ENCODE measurements around the gene ISCU. TPM values are rescaled to one million over a fixed set of nuclear protein-coding genes. Genes with fewer than 3 reads are reported as not detected.

The ISCU gene
- total and polyA plus RNA-seq, 4 donors, result 86.2 to 132 (median 94.3) TPM

- no peak for DNase-seq
- no peaks in the 10 kb centered on the region for H3K9me3 ChIP-seq (ENCODE audit: control insufficient read depth in 4 of 4, insufficient read depth in 3 of 4, low read length in 3 of 4)
- ATAC-seq (ENCODE audit: insufficient read depth, low FRiP score), result no peak
- TF ChIP-seq CTCF (IDR thresholded peaks at IDR 0.05; ENCODE audit: control extremely low read depth, extremely low read depth), result no peak
- H3K9ac ChIP-seq (ENCODE audit: insufficient read depth in 1 of 2, low read length in 2 of 2), result no peak overlapping the region
- H3K4me1 ChIP-seq (ENCODE audit: control insufficient read depth in 5 of 5, insufficient read depth in 5 of 5, low read length in 5 of 5), result peaks cover 0 to 15% (median 0%) of the 10 kb centered on the region in 5 donors
- no peak overlapping the region for H3K27ac ChIP-seq (ENCODE audit: low read depth in 1 of 2, low read length in 1 of 2)
- no peak overlapping the region for H3K4me3 ChIP-seq
- H3K36me3 ChIP-seq (ENCODE audit: control insufficient read depth in 4 of 4, insufficient read depth in 4 of 4, low read length in 4 of 4), result no peaks in the 10 kb centered on the region
- no peaks in the 10 kb centered on the region for H3K27me3 ChIP-seq (ENCODE audit: control insufficient read depth in 3 of 3, insufficient read depth in 3 of 3, low read length in 2 of 3)
- 57 to 80% methylated on average over 7 of the region's 7 CpGs for WGBS, 2 donors
These were observed 21.6 kb downstream of the ISCU start for GRCh38 chr12:108583991-108584390.

- Histone ChIP-seq H3K27ac (ENCODE audit: low read depth in 1 of 2, low read length in 1 of 2) (no peak overlapping the region), H3K4me3 (no peak overlapping the region), H3K9ac (ENCODE audit: insufficient read depth in 1 of 2, low read length in 2 of 2) (no peak overlapping the region), H3K9me3 (ENCODE audit: control insufficient read depth in 4 of 4, insufficient read depth in 3 of 4, low read length in 3 of 4) (no peaks in the 10 kb centered on the region), H3K27me3 (ENCODE audit: control insufficient read depth in 3 of 3, insufficient read depth in 3 of 3, low read length in 2 of 3) (no peaks in the 10 kb centered on the region), H3K36me3 (ENCODE audit: control insufficient read depth in 4 of 4, insufficient read depth in 4 of 4, low read length in 4 of 4) (no peaks in the 10 kb centered on the region), H3K4me1 (ENCODE audit: control insufficient read depth in 5 of 5, insufficient read depth in 5 of 5, low read length in 5 of 5) (peaks cover 0 to 21% (median 0%) of the 10 kb centered on the region in 5 donors)
- WGBS, 2 donors, result 78 to 88% methylated on average over 3 of the region's 3 CpGs
- ATAC-seq (ENCODE audit: insufficient read depth, low FRiP score) (no peak), DNase-seq (no peak)
- TF ChIP-seq CTCF (IDR thresholded peaks at IDR 0.05; ENCODE audit: control extremely low read depth, extremely low read depth), result no peak
These were observed 22.2 kb downstream of the ISCU start for GRCh38 chr12:108584456-108585065.

GRCh38 chr12:108585864-108586263, 23.5 kb downstream of the ISCU start:
- Histone ChIP-seq H3K36me3 (ENCODE audit: control insufficient read depth in 4 of 4, insufficient read depth in 4 of 4, low read length in 4 of 4) (no peaks in the 10 kb centered on the region), H3K4me1 (ENCODE audit: control insufficient read depth in 5 of 5, insufficient read depth in 5 of 5, low read length in 5 of 5) (peaks cover 0 to 23% (median 0%) of the 10 kb centered on the region in 5 donors), H3K27ac (ENCODE audit: low read depth in 1 of 2, low read length in 1 of 2) (no peak overlapping the region), H3K4me3 (no peak overlapping the region), H3K27me3 (ENCODE audit: control insufficient read depth in 3 of 3, insufficient read depth in 3 of 3, low read length in 2 of 3) (no peaks in the 10 kb centered on the region), H3K9me3 (ENCODE audit: control insufficient read depth in 4 of 4, insufficient read depth in 3 of 4, low read length in 3 of 4) (no peaks in the 10 kb centered on the region), H3K9ac (ENCODE audit: insufficient read depth in 1 of 2, low read length in 2 of 2) (no peak overlapping the region)
- WGBS, 2 donors, result 72 to 85% methylated on average over 4 of the region's 4 CpGs
- no peak for ATAC-seq (ENCODE audit: insufficient read depth, low FRiP score)
- no peak for DNase-seq
- TF ChIP-seq CTCF (IDR thresholded peaks at IDR 0.05; ENCODE audit: control extremely low read depth, extremely low read depth), result no peak

- TF ChIP-seq CTCF (IDR thresholded peaks at IDR 0.05; ENCODE audit: control extremely low read depth, extremely low read depth), result no peak
- H3K9ac ChIP-seq (ENCODE audit: insufficient read depth in 1 of 2, low read length in 2 of 2), result no peak overlapping the region
- H3K9me3 ChIP-seq (ENCODE audit: control insufficient read depth in 4 of 4, insufficient read depth in 3 of 4, low read length in 3 of 4), result no peaks in the 10 kb centered on the region
- no peak overlapping the region for H3K27ac ChIP-seq (ENCODE audit: low read depth in 1 of 2, low read length in 1 of 2)
- H3K36me3 ChIP-seq (ENCODE audit: control insufficient read depth in 4 of 4, insufficient read depth in 4 of 4, low read length in 4 of 4), result peaks cover 0 to 2% (median 0%) of the 10 kb centered on the region in 4 donors
- no peaks in the 10 kb centered on the region for H3K27me3 ChIP-seq (ENCODE audit: control insufficient read depth in 3 of 3, insufficient read depth in 3 of 3, low read length in 2 of 3)
- no peak overlapping the region for H3K4me3 ChIP-seq
- DNase-seq (no peak), ATAC-seq (ENCODE audit: insufficient read depth, low FRiP score) (no peak)
- peaks cover 0 to 23% (median 0%) of the 10 kb centered on the region in 5 donors for H3K4me1 ChIP-seq (ENCODE audit: control insufficient read depth in 5 of 5, insufficient read depth in 5 of 5, low read length in 5 of 5)
- WGBS, 2 donors, result 93% methylated on average over 11 of the region's 11 CpGs
These were observed 23.9 kb downstream of the ISCU start for GRCh38 chr12:108586306-108586705.

Measured in lung (tissue), 12 donors.